Measurements from ENCODE around the gene LTB4R.

LTB4R gene

GRCh38 chr14:24300326-24300980, 10.8 kb upstream of the LTB4R start:
- no peak for DNase-seq (ENCODE audit: low read depth)

DNA sequence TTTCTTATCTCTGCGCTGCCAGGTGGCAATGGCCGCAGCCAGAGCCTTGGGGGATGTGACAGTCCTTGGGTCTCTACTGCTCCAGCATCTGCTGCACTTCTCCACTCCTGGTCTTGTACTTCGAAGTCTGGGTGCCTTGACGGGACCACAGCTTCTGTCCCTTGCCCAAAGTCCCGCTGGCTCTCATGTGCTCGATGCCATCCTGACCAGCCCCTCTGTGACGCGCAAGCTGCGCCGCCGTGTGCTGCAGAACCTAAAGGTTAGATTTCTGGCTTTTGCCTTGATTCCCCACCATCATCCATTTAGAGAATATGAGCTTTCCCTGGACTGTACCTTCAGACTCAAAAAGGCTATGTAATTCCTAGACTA, 7.3 kb upstream of the LTB4R start:
- DNase-seq (ENCODE audit: low read depth): no peak

DNA sequence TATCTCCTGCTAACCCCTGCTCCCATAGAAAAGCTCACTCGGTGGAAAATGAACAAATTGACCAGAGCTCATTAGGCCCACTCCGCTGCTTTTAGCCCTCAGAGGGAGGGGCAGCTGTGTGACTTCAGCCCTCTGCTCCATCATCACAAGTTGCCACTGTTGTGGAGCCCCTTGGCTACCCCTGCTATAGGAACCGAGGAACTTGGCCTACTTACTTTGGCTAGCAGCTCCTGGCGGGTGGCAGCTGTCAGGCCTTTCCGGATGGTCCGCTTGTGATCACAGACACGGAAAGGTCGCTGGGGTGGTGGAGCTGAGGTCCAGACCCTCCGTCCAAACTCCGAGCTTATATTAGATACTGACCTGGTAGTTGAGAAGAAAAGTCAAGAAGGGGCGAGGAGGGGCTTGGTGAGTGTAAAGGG, 4.1 kb upstream of the LTB4R start:
- DNase-seq (ENCODE audit: low read depth): no peak

DNA sequence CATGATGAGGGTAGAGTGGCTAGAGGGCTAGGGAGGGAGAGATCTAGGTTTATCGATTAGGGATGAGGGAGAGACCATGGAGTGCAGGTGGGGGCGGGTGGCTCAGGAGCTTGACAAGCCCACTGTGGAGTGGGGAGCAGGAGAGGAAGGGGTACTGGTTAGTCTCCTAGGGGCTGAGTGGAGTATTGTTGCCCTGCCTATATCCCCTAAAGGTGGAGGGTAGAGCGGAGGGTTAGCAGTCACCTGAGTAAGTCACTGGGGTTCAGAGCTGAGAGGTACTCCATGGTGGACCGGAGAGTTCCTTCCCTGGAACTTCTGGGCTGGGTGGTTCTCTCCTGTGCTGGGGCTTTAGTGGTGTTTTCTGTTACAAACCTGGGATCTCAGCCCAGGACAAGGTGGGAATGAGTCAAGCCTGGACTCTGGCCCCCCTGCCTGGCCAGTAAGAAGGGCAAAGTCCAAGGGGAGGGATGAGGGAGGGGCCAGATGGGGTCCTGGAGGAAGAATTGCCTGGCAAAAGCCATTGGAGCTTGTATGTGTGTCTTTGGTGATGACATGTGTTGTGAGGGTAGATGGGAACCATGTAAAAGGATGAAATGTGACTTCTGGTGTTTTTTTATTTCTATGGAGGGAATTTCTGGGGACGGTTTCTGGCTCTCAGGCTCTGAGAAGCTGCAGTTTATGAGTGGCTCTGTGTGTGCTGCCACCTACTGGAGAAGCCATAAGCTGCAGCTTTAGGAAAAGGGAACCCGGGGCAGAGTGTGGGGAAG, 3.5 kb upstream of the LTB4R start, which contains the start of gene CIDEB:
Gene CIDEB, minus strand, starts transcription at position 403 of the 767 bp plus-strand sequence. Its CDS starts 119 bp downstream, at position 284.
- DNase-seq (ENCODE audit: low read depth): no peak

DNA sequence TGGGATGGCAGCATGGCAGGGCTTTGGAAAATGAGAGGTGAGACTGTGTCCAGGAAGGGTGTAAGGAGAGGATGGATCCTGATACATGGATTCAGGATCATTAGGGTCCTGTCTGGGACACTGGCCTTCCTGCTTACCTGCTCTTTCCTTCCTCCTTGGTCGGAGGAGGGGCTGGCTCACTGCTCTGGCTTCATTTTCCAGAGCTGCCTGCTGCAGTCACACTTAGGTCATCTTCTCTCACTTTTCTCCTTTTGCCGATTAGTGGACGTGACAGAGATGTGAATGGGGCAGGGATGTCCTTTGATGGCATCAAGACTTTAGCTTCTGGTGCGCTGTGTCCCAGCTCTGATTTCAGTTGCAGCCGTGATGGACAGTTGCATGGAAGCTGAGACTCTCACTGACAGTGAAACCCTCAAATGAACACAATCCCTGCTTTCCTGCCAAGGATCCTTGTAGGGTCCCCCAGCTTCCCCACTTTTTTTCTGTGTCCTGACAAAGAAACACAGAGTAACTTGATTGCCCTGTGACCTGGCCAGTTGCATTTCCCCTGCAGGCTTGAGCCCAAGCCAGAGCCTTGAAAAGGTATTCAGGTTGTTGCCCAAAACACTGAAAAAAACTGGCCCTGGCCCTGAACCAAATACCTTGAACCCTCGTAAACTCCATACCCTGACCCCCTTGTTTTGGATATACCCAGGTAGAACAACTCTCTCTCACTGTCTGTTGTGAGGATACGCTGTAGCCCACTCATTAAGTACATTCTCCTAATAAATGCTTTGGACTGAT, 2.8 kb upstream of the LTB4R start:
- DNase-seq (ENCODE audit: low read depth): no peak

DNA sequence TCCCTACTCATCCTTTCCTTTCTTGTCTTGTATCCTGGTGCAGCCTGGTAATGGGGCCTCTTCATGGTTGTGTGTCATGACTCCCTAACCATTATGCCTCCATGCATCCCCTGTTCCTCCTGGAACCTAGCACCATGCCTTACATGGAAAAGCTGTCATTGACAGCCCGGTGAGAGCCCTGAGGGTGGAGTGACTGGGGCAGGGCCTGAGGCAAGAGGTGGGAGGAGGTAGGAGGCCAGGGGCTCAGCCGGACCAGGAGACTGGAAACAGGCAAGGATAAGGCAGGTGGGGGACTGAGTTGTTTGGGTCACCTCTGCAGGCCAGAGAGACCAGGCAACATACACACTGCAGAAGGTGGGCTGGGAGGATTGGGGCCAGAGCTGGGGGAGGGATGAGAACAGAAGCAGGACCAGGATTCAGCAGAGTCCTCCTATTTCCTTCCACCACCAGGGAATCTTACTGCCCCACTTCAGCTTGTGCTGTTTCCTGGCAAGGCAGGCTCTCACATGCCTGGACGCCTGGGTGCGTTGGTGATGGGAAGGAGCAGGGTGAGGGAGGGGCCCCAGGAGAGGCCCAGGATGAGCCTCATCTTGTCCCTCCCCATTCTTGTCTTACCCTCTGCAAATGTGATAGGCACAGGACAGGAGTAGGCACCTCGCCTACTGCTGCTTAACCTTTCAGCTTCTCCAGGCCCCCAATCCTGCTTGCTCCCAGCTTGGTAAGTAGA, 1.6 kb upstream of the LTB4R start, which contains the start of gene LTB4R2:
Gene LTB4R2, plus strand, starts transcription at position 603 of the 727 bp plus-strand sequence. CDS start 525 bp downstream, outside the sequence.
- DNase-seq (ENCODE audit: low read depth): no peak

GRCh38 chr14:24310265-24310645, 1.0 kb upstream of the LTB4R start:
- no peak for DNase-seq (ENCODE audit: low read depth)

- no peak for DNase-seq (ENCODE audit: low read depth)
Measured at GRCh38 chr14:24311837-24312615, 724 bp downstream of the LTB4R start.

GRCh38 chr14:24312736-24313507, 1.6 kb downstream of the LTB4R start:
- no peak for DNase-seq (ENCODE audit: low read depth)

GRCh38 chr14:24313913-24314312, 2.6 kb downstream of the LTB4R start:
- DNase-seq (ENCODE audit: low read depth): no peak

GRCh38 chr14:24314377-24315193, 3.3 kb downstream of the LTB4R start:
- no peak for DNase-seq (ENCODE audit: low read depth)

- no peak for DNase-seq (ENCODE audit: low read depth)
Measured at GRCh38 chr14:24315243-24315806, 4.0 kb downstream of the LTB4R start.

DNA sequence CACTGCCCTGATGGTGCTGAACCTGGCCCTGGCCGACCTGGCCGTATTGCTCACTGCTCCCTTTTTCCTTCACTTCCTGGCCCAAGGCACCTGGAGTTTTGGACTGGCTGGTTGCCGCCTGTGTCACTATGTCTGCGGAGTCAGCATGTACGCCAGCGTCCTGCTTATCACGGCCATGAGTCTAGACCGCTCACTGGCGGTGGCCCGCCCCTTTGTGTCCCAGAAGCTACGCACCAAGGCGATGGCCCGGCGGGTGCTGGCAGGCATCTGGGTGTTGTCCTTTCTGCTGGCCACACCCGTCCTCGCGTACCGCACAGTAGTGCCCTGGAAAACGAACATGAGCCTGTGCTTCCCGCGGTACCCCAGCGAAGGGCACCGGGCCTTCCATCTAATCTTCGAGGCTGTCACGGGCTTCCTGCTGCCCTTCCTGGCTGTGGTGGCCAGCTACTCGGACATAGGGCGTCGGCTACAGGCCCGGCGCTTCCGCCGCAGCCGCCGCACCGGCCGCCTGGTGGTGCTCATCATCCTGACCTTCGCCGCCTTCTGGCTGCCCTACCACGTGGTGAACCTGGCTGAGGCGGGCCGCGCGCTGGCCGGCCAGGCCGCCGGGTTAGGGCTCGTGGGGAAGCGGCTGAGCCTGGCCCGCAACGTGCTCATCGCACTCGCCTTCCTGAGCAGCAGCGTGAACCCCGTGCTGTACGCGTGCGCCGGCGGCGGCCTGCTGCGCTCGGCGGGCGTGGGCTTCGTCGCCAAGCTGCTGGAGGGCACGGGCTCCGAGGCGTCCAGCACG, 4.7 kb downstream of the LTB4R start:
- DNase-seq (ENCODE audit: low read depth): no peak

DNA sequence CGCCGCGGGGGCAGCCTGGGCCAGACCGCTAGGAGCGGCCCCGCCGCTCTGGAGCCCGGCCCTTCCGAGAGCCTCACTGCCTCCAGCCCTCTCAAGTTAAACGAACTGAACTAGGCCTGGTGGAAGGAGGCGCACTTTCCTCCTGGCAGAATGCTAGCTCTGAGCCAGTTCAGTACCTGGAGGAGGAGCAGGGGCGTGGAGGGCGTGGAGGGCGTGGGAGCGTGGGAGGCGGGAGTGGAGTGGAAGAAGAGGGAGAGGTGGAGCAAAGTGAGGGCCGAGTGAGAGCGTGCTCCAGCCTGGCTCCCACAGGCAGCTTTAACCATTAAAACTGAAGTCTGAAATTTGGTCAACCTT, 5.3 kb downstream of the LTB4R start:
- DNase-seq (ENCODE audit: low read depth): no peak

DNA sequence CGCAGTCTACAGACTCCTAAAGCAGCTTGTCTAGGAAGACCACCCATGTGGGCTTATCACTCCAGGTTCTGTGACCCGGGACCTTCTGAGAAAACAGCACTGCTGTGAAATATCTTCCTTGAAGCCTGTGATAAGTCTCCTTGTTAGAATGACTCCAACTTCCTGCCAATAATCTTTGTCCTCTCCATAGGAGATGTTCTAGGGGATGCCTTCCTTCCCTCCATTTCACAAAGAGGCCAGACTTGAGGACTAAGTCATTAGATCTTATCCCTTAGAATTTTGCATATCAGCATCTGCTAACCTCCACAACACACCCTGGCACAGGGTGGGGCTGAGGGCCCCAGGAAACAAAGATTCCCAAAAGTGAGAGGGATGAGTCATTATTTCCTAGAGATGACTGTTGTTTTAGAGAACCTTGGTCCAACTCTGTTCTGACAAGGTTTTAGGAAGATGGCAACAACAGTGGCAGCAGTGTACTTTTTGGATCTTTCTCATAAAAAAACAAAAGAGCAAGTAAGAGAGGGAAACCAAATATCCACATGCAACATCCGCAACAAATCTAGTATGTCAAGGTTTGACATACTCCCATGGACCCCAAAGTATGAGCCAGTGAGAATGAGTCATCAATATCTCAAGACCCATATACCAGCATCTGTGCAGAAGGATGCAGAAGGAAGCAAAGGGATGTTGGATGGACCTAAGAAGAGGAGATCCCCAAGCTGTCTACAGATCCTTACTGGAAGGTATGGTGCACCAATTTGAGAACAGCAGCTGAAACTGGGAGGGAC, 6.0 kb downstream of the LTB4R start:
- no peak for DNase-seq (ENCODE audit: low read depth)

- no peak for DNase-seq (ENCODE audit: low read depth)
Measured at GRCh38 chr14:24321212-24321975, 10.1 kb downstream of the LTB4R start.

DNA sequence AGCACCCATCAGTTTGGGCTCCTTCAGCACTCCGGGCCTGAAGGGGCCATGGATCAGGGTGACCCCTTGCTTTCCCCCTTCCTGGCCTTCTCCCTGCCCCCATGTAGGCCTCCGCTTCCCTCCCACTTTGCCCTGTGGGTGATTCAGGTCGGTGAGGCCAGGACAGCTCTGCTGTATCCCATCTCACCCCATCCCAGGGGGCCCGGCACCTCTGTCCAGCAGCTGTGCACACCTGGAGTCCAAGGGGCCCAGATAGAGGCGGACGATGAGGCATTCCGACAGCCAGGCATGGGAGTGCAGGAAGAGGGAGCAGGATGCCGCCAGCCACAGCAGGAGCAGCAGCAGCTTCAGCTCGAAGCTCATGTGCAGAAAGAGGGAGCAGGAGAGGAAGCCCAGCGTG, 11.4 kb downstream of the LTB4R start:
- no peak for DNase-seq (ENCODE audit: low read depth)

All from stimulated activated CD4-positive, alpha-beta T cell treated with anti-CD3 and anti-CD28 coated beads, Interleukin-2, amount 100 ng/mL, for 4 hours (primary cell).